Stimulated activated CD8-positive, alpha-beta memory T cell treated with anti-CD3 and anti-CD28 coated beads, Interleukin-12 subunit alpha, Interleukin-12 subunit beta, amount 100 ng/mL, for 1 hour (primary cell): ENCODE data around the gene PRKG1.

Source experiments
- DNase-seq: peaks from one replicate; pipeline ENCODE4 v3.0.0-alpha.2; 2020; ENCODE audit warnings: low read depth

Gene PRKG1

DNA sequence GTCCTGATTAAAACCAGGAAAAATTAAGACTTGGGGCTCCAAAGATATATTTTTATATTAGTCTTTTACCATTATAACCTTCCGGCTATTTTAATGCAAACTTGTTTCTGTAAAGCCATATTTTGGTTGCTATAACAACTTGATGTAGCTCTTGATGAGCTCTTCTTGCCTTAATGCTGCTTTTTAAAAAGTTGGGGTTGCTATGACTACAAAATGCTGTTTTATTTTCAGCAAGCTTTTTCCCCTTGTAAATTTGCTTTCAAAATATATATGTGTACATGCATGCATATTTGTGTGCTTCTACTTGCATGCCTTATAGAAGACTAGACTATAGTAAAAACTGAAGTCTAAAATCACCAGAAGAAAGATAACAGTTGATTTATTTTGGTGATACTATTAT is 525.4 kb downstream of the PRKG1 start:
- DNase-seq = no peak

DNA sequence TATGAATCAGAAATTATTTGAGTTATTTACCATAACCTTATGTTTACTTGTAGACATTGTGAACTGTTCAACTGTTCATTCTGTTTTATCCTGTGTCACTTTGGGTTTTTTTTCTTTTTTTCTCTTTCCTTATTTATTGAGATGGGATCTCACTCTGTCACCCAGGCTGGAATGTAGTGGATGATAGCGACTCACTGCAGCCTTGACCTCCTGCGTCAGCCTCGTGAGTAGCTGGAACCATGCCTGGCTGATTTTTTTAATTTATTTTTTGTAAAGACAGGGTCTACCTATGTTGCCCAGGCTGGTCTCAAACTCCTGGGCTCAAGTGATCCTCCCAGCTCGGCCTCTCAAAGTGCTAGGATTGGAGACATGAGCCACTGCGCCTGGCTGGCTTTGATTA is 528.0 kb downstream of the PRKG1 start:
- no peak for DNase-seq

DNA sequence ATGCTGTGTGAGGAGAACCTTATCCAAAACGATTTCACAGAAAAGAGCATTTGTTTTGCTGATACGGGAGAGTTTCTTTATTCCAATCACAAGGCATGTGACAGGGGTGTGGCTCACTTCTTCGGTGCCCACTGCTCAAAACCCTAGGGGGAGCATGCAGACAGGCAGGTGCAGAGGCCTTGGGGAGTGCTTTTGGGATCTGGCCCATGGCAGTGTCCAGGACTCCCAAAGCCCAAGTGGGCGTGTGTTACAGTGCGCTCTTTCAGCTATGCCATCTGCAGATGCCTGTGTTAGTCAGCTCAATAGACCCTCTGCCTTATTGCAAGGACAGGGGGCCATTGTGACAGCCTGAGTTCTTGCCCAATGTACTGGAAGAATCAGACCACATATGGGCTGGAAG is 530.3 kb downstream of the PRKG1 start:
- no peak for DNase-seq

DNA sequence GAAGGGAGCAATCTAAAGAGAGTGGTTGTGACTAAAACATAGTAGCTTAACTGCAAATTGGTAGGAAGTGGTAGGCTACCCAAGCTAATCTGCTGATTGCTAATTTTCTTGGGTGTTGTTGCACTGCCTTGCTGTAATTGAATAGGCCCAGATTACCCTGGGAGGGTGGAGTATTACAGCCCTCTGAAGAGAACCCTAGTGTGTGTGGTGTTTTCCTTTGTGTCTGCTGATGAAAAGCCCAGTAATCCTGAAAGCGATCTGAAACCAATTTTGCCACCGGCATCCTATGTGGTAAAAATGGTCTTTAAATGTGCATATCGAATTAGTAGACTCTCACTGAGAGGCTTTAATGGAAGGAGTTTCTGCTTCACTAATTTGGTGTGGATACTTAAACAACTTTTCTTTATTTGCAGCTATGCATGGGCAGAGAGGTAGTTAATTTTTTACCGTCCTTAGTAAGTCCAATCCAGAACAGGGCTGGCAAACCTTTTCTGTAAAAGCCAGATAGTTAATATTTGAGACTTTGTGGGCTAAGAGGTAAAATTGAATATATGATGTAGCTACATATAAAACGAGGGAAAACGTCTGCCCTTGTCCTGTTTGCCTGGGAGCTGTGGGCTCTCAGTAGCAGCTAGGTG is 532.7 kb downstream of the PRKG1 start:
- DNase-seq = no peak

DNA sequence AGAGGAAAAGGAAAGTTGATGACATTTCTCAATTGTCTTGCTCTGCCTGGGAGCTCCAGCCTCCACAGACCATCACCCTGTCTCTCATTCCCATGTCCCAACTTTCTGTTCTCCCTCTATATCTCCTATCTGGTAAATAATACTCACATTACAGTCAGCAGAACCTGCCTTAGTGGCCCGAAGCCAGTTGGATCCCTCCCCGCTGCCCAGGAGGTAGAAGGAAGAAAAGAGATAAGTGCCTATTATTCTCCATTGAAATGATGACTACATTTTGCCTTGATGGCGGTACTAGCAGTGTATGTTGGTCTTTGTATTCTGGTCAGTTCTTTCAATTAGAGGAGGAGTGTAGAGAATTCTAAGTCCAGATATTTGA is 533.2 kb downstream of the PRKG1 start:
- DNase-seq = no peak

DNA sequence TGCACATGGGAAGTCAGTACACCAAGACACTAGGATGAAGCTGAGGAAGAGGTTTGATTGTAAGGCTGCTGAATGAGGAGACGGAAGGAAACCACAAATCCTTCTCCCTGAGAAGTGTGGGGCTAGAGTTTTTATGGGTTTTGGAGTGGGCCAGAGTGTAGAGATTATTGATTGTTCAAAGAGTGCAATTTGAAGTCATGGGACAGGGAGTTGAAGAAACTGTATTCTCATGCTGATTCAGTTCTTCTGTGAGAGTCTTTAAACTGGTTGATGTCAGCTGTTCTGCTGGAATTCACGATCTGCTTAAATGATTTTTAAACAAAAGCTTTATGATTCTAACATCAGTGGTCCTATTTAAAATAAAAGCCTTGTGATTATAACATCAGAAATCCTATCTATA is 533.9 kb downstream of the PRKG1 start:
- no peak for DNase-seq

DNA sequence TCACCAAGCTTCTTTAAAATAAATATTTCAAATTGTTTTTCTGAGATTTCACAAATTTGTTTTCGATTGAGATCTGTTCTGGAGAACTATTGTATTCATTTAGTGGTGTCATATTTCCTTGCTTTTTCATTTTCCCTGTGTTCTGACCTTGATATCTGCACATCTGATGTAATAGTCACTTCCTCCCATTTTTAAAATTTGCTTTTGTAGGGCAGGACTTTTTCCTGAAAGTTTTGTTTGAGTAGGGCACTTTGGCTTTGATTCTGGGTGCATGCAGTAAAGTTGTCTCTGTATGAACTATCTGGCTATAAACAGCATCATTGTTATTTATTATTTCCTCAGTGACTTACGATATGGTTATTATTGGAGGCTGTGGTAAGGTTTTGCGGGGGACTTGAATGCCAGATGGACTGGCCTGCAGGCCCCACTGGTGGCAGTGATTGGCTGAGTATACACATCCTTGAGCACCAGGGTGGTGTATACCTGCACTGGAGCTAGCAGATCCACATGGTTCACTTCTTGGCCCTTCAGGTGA is 541.5 kb downstream of the PRKG1 start:
- no peak for DNase-seq

DNA sequence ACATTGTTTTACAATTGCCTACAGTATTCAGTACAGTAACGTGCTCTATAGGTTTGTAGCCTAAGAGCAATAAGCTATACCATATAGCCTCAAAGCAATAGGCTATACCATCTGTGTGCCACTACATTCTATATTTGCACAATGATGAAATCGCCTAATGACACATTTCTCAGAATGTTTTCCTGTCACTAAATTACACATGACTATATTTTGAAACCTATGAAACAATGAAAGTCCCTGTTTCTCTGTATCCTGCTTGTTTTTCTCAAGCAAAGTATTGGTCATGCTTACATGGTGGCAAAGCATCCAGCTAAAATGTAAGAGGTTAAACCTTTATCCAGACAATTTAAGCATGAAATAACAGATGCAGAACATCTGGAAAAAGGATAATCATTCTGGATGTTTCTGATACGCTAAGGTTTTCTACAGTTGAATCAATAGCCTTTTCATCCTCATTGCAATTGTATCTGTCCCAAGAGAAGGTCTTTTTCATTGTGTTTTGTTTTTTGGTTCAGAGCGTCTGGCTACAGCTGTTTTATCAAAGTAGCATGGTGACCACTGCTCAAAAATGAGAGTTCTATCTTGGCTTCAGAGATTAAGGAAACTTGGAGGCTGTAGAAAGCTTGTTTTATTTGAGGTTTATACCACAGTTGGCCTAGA is 543.4 kb downstream of the PRKG1 start:
- no peak for DNase-seq

DNA sequence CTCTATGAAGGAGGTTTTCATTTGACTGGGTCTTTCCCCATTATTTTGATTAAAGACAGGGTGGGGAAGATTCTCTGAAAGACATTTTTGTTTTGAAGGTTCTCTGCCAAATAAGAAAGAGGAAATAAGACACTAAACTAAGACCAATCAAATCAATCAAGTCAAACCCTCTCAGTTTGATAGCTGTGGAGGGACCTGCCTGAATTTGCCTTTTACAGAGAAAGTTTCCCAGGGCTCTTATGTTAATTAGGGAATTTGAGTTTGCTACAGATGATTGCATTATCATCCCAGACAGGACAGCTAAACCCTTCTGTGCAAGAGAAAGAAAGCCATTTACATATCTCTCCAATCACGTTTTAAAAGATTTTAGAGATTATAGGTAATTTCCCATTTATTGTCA is 545.1 kb downstream of the PRKG1 start:
- no peak for DNase-seq

DNA sequence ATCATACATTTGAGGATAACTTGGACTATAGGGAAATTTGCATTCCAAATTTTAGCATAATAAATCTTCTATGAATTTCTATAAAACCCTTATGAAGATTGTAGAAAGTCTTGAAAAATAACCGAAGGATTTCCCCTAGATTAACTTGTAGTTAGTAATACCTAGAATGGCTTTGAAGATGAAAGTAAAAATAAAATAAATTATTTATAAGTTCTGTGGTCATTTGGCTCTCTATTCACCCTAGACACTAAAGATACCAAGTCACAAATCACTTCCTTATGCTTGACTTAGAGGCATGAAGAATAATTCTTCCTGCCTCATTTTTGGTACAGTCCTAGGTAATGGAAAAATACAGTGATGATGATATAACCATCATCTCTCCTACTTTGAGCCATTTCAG is 545.8 kb downstream of the PRKG1 start:
- no peak for DNase-seq

DNA sequence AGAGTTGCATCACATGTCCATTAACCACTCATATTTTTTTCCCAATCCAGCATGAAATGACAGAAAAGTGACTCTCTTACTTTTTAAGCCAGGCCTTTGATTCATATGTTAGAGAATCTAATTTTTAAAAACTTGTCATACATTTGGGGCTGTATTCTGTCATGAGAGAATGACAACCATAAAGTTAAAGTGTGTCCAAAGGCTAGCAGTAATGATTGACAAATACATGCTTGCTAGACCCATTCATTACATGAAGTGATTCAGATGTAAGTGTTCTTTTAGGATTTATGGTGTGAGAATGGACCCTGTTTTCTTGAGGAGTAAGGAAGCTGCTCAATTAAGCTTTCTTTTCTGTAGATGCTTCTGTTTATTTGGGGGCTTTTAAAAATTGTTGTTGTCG is 549.7 kb downstream of the PRKG1 start:
- DNase-seq = no peak

DNA sequence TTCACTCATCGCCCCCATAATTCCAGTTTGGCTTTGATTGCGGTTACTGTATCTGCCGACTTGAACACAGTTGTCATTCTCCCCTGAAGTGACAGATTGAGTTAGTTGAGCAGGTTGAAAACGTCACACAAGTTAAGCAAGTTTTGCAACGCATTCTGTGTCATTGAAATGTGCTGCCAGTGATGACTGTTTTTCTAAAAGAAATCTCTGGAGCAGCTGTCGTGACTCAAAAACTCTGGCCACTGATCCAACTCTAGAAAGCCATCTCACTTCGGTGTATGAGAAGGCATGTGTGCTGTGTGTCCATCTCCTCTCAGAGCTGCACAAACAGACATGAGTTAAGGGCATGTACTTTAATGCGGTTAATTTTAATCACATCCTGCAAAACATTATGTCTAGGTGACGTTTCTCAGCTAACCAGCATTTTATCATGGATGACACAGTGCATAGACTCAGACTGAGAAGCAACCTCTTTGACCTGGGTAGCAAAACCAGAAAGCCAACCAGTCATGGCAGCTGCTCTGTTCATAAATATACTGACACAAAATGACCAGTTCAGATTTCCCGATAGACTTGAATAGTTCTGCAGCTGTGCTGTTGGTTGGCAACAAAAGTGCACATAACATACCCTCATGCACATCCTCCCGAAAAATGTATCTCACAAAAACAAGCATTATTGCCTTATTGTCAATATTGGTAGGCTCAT is 555.8 kb downstream of the PRKG1 start:
- no peak for DNase-seq

DNA sequence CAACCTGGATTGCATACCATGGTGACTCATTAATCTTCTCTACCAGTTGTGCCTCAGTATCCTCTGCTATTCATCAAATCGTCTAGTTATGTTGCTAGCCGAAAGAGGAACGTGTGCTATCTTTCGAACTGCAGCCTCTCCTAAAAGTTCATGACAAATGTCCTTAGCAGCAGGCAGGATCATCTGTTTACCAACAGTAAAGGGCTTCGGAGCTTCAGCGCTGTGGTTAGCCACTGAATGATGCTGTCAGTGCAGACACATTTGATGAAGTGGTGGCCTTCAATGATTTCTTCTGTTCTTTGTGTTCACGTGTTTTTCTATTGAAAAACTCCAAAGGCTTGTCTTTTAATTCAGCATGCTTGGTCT is 556.3 kb downstream of the PRKG1 start:
- DNase-seq = no peak

DNA sequence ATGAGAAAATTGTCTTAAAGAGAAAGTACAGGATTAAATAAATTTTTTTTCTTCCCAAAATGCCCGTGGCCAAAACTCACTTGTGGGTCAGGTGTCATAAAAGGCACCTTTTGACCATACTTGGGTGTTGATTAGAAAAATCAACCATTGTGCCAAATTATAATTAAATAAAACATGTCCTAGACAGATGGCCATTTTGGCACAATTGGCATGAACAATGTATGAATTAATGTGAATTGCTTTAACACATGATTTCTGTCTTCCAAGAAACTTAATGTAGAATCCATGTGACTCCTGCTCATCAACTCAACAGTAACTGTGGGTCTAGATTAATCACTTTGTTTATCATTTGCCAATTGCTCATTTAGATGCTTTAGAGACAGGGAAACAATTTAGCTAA is 561.1 kb downstream of the PRKG1 start:
- no peak for DNase-seq

DNA sequence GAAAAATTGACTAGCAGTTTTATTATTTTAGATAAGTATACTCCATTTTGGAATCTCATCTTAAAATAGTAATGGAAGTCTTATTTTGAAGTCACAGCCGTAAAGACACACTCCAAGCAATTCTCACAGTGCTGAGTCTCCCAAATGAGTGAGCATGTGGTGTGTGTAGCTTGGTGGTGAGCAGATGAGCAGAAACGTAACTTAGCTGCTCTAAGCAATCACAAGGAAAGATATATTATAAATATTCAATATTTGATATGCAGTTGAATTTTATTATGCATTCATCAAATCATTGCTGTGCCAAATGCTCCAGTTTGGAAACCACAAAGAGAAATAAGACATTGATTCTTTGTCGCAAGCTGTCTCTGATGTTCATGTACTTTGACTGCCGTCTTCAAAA is 563.9 kb downstream of the PRKG1 start:
- DNase-seq = no peak

DNA sequence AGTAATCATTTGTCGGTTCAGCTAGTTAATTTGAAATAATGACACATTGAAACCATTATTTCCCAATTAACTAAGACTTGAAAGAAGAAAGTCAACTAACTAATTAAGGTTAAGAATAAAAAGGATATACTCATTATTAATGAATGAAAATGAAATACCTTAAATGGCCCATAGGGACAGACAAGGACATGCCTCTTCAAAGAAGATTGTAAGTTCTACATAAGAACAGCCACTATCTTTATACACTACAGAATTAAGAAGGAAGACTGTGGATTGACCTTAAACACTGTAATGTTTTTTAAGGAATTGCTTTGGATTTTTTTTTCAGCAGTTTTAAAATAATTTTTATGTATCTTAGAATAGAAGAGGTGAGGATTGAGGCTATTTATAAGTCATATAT is 564.5 kb downstream of the PRKG1 start:
- no peak for DNase-seq

DNA sequence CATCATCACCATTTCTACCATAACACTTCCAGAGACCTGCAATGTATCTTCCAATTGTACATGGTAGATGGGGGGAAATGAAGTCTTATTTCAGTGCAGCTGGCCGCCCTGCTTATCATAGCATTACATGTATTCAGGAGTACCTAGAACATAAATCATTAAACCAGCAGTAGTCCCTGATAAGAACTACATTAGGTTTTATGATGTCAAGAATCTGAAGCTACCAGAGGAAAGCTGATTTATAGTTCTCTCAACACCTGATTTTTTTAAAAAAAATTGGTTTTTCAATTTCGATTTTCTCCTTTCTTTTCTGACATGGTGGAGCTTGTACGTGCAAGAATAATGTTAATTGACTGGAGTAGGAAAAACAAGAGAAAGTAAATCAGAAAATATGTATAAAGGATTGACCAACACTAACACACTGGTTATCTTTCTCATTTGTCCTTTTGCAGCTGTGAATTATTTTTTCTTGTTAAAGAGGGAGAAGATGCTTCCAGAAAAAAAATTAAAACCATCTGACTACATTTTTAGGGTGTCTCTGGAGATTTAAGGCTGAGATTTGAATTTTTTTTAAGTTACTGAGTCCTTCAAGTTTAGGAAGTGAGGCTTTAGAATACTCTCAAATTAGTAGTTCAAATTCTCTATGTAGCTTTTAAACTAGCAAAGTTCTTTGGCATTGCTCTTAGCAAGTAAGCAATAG is 566.0 kb downstream of the PRKG1 start:
- no peak for DNase-seq

DNA sequence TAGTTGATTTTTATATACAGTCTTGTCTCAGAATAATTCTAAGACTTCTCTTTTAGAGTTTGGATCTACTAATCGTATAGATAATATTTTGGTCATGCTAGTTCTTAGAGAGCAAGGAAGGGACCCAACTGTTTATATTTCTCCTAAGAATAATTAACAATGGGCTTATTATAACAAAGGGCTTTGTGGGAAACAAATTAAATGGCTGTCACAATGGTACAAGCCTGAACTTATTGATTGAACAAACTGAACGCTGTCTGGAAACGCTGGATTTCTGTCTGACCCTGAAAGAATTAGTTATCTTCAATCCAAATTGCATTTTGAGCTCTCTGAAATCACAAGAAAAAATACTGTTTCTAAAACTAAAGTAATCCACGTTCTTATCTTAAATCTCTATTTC is 568.3 kb downstream of the PRKG1 start:
- no peak for DNase-seq

DNA sequence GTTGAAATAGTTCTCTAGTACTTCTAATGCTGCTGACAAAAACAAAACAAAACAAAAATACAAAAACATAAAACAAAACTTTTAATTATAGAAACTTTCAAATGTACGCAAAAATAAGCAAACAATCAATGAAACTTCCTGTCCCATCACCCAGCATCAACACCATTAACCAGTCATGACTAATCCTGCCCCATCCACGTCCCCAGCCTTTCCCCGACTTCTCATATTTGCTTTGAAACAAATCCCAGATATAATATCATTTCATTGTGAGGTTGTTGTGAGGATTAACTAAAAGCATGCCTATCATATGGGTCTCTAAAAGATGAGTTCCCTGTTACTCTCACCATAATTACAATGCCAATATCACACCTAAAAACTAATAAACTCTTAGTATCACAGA is 569.4 kb downstream of the PRKG1 start:
- no peak for DNase-seq

DNA sequence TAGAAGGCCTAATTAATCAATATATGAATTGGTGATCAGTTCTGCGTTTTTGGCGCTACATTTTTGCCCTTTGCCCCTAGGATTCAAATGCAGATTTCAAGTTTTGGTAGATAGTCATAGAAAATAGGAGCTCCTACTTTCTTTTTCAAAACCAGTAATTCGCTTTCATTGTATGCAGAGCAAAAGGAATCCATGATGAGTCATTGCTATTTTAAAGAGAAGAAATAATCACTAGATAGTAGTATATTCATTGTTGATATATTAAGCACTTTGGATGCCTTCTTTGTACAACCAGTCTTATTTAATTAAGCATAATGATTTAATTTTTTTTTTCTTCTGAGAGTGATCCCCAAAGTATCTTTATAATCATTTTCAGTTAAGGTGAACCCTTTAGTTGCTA is 574.8 kb downstream of the PRKG1 start:
- DNase-seq = no peak

DNA sequence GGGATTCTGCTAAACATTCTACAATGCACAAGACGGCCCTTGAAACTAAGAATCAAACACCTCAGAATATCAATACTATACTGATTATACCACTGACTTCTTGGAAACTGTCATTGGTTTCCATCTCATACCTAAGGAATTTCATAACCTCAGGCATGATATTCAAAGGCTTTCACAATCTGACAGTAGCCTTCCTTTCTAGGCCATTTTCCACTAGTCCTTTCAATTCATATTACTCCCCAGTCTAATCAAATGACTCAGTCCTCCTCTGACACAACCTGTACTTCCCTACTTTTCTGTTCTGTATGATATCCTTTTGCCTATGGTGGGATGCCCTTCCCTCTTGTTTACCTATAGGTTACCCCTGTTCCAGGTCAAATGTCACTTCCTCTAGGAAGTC is 576.8 kb downstream of the PRKG1 start:
- no peak for DNase-seq

DNA sequence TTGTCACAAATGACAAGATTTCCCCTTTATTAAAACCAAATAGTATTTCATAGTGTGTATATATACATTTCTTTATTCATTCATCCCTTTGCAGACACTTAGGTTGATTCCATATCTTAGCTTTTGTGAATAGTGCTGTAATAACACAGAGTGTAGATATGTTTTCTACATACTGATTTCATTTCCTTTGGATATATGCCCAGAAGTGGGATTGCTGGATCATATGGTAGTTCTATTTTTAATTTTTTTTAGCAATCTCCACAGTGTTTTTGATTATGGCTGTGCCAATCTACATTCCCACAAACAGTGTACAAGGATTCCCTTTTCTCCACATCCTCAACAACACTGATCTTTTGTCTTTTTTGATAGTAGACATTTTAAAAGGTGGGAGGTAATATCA is 578.7 kb downstream of the PRKG1 start:
- DNase-seq = no peak

DNA sequence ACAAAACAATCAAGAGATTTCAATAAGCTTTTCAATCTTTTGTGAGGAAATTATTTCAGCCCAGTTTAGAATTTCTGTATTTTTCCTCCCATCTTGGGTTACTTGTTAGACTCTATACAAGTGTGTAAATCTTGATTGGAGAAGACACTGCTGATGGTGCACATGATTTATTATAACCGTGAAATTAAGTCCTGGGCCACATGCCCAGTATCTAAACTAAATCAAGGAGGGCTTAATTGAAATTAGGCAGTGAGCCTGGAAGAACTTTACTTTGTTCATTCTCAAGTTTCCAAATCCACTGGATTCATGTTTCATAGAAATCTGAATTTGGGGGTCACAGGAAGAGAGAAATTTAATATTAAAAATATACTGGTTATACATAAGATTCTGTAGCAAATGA is 580.6 kb downstream of the PRKG1 start:
- no peak for DNase-seq
